ENCODE results near the gene AHSG.
"Not testable (repeated sequence)": the region's sequence is repeated elsewhere in the genome, so short reads cannot be mapped to it uniquely, and the experiment has no call there.

AHSG gene

GRCh38 chr3:186618318-186618938 is 5.6 kb downstream of the AHSG start:
- no peak for DNase-seq

GRCh38 chr3:186619787-186620212 is 6.9 kb downstream of the AHSG start:
- DNase-seq, result no peak

- DNase-seq, result no peak
Observed at GRCh38 chr3:186620213-186621092, 7.6 kb downstream of the AHSG start.

- no peak for DNase-seq
Observed at GRCh38 chr3:186621894-186622650, 9.2 kb downstream of the AHSG start.

GRCh38 chr3:186622651-186623310 is 9.9 kb downstream of the AHSG start:
- no peak for DNase-seq

- DNase-seq, result no peak
Observed at GRCh38 chr3:186624598-186624997, 11.7 kb downstream of the AHSG start.

- DNase-seq, result no peak
Observed at GRCh38 chr3:186625600-186626042, 12.8 kb downstream of the AHSG start.

- DNase-seq, result no peak
Observed at GRCh38 chr3:186626254-186626847, 13.5 kb downstream of the AHSG start.

GRCh38 chr3:186627852-186628414 is 15.1 kb downstream of the AHSG start:
- no peak for DNase-seq

- no peak for DNase-seq
Observed at GRCh38 chr3:186628756-186629155, 15.9 kb downstream of the AHSG start.

GRCh38 chr3:186630950-186631641 is 18.2 kb downstream of the AHSG start:
- DNase-seq, result no peak

GRCh38 chr3:186633481-186633880 is 20.6 kb downstream of the AHSG start:
- DNase-seq, result no peak

GRCh38 chr3:186634207-186634606 is 21.3 kb downstream of the AHSG start:
- DNase-seq, result not testable (repeated sequence)

- DNase-seq, result no peak
Observed at GRCh38 chr3:186635532-186635931, 22.7 kb downstream of the AHSG start.

- DNase-seq, result no peak
Observed at GRCh38 chr3:186636536-186636935, 23.7 kb downstream of the AHSG start.

GRCh38 chr3:186637686-186638085 is 24.8 kb downstream of the AHSG start:
- DNase-seq, result no peak

- no peak for DNase-seq
Observed at GRCh38 chr3:186638259-186638658, 25.4 kb downstream of the AHSG start.

- DNase-seq, result no peak
Observed at GRCh38 chr3:186639778-186640472, 27.1 kb downstream of the AHSG start, which contains the start of gene FETUB. FETUB (plus strand) TSS chr3:186640399; CDS start chr3:186640461, 62 bp downstream.

- DNase-seq, result no peak
Observed at GRCh38 chr3:186640473-186640818, 27.6 kb downstream of the AHSG start.

GRCh38 chr3:186640929-186641328 is 28.1 kb downstream of the AHSG start:
- DNase-seq, result no peak

- no peak for DNase-seq
Observed at GRCh38 chr3:186642014-186642413, 29.2 kb downstream of the AHSG start.
